MG63 (cell line): ENCODE results near the gene MRPL40. TPM values are rescaled to one million over a fixed set of nuclear protein-coding genes. Genes with fewer than 3 reads are reported as not detected.

Experiments
- DNase-seq: peaks from one replicate; pipeline ENCODE4 v3.0.0-alpha.2; 2020
- H3K27me3 ChIP-seq: fragments of 250-450 bp; sonication (Bioruptor Pico); 2 replicates; pipeline ENCODE4 v1.5.1; 2020; ENCODE audit warnings: mild to moderate bottlenecking, moderate library complexity
- H3K36me3 ChIP-seq: fragments of 250-450 bp; sonication (Bioruptor Pico); 2 replicates; pipeline ENCODE4 v1.5.1; 2020; ENCODE audit warnings: mild to moderate bottlenecking, moderate library complexity
- H3K4me3 ChIP-seq: fragments of 250-450 bp; sonication (Bioruptor Pico); 2 replicates; pipeline ENCODE4 v1.5.1; 2020; ENCODE audit warnings: mild to moderate bottlenecking, moderate library complexity
- H3K9me3 ChIP-seq: fragments of 250-450 bp; sonication (Bioruptor Pico); 2 replicates; pipeline ENCODE4 v1.5.1; 2020; ENCODE audit warnings: mild to moderate bottlenecking, moderate library complexity
- total RNA-seq: library from RNA; depleted of rRNA; stranded (reverse); fragments of >200 nt; shearing (Covaris generic); gene quantifications from 2 replicates; pipeline ENCODE4 v1.2.3, GENCODE V29; 2014; ENCODE audit warnings: low replicate concordance

MRPL40 gene
- total RNA-seq, 1 experiment from 2014 or later: 80.2 TPM

GRCh38 chr22:19448076-19448607 lies 15.8 kb downstream of the MRPL40 start:
- Histone ChIP-seq H3K9me3 (no peaks in the 10 kb centered on the region), H3K4me3 (peak overlapping the region; percentile 68), H3K27me3 (no peaks in the 10 kb centered on the region), H3K36me3 (peaks cover 31% of the 10 kb centered on the region)
- peak; percentile 60 for DNase-seq

- Histone ChIP-seq H3K9me3 (no peaks in the 10 kb centered on the region), H3K36me3 (peaks cover 35% of the 10 kb centered on the region), H3K4me3 (no peak overlapping the region), H3K27me3 (no peaks in the 10 kb centered on the region)
- no peak for DNase-seq
Observed at GRCh38 chr22:19448739-19449421, 16.5 kb downstream of the MRPL40 start.

DNA sequence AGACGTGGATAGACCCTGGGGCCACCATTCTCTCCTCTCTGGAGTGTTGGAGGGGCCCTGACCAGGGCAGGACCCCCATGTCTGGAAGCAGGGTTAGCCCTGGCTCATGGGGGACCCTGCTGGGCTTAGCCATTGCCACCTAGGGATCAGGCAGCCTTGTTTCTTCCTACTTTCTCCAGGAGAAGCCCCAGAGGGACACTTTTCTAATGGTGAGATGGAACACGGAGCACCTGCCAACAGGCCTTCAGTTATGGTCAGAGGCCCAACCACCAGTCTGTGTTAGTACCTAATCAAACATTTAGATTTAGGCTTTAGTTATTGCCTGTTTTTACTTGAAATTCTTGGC lies 17.1 kb downstream of the MRPL40 start:
- Histone ChIP-seq H3K36me3 (peaks cover 40% of the 10 kb centered on the region), H3K9me3 (no peaks in the 10 kb centered on the region), H3K27me3 (no peaks in the 10 kb centered on the region), H3K4me3 (no peak overlapping the region)
- no peak for DNase-seq

DNA sequence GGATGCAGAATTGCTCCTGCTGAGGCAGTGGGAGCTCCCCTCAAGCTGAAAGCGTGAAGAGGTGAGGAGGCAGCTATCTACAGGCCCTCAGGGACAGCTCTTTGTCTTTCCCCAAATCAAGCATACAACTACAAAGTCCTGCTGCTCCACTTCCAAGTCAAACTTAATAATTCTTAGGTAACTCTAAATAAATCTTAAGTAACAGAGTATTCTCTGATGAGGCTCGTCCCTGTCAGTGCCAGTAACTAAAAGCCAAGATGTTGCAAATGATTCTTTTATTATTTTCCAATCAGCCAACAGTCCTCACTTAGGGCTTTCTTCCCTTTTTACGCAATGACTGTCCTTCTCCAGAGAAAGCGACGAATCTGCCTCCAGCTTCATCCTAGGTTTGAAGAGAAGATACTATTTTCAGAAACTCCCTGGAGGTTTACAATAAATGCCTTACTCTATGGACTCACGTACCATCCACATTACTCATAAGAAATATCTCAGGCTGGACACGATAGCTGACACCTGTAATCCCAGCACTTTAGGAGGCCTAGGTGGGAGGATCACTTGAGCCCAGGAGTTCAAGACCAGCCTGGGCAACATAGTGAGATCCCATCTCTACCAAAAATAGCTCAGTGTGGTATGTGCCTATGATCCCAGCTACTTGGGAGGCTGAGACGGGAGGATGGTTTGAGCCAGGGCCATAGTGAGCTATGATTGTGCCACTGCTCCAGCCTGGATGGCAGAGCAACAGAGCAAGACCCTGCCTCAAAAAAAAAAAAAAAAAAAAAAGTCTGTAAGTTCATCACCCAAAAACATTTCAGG lies 18.2 kb downstream of the MRPL40 start:
- no peaks in the 10 kb centered on the region for H3K27me3 ChIP-seq
- H3K36me3 ChIP-seq: peaks cover 48% of the 10 kb centered on the region
- no peak for DNase-seq
- no peaks in the 10 kb centered on the region for H3K9me3 ChIP-seq
- H3K4me3 ChIP-seq: no peak overlapping the region

DNA sequence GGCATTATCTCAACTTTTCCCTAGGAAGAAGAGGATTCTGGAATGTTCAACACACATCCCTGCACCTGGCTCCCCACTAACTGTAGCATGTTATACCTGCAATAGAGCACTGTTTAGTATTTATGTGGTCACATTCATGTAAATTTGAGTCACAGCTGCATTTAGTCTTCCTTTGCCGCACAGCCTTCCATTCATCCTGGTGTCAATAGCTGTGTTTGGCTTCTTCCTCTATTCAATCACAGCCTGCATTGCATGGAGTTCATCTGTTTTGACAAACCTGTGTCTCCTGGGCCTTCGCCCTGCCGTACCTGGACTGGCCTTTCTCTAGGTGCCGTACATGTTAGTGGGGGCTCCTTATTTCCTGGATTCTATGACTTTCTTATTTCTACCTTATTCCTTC lies 19.2 kb downstream of the MRPL40 start:
- H3K4me3 ChIP-seq: no peak overlapping the region
- peaks cover 58% of the 10 kb centered on the region for H3K36me3 ChIP-seq
- no peak for DNase-seq
- no peaks in the 10 kb centered on the region for H3K27me3 ChIP-seq
- H3K9me3 ChIP-seq: no peaks in the 10 kb centered on the region

- no peak overlapping the region for H3K4me3 ChIP-seq
- H3K36me3 ChIP-seq: peaks cover 74% of the 10 kb centered on the region
- no peaks in the 10 kb centered on the region for H3K9me3 ChIP-seq
- DNase-seq: no peak
- H3K27me3 ChIP-seq: no peaks in the 10 kb centered on the region
Observed at GRCh38 chr22:19453718-19454117, 21.4 kb downstream of the MRPL40 start.

GRCh38 chr22:19454156-19454555 lies 21.8 kb downstream of the MRPL40 start:
- no peak for DNase-seq
- H3K9me3 ChIP-seq: no peaks in the 10 kb centered on the region
- no peak overlapping the region for H3K4me3 ChIP-seq
- H3K27me3 ChIP-seq: no peaks in the 10 kb centered on the region
- H3K36me3 ChIP-seq: peaks cover 77% of the 10 kb centered on the region

DNA sequence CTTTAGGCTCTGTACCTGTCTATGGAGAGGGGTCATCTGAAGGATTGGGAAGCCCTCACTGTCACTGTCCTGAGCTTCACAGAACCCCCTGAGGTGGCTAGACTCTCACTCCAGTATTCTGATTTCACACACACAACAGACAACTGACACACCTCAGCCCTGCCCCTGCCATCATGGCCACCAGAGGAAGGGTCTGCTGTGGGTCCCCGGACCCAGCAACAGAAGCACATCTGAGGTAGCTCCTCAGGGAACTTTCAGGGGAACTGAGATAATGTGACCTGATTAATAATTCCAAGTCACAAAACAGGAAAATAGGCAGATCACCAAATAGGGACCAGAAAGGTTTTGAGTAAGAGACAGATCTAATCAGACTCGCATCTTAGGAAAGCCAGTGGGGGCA lies 22.7 kb downstream of the MRPL40 start:
- H3K4me3 ChIP-seq: no peak overlapping the region
- no peak for DNase-seq
- no peaks in the 10 kb centered on the region for H3K9me3 ChIP-seq
- H3K27me3 ChIP-seq: no peaks in the 10 kb centered on the region
- peaks cover 76% of the 10 kb centered on the region for H3K36me3 ChIP-seq

GRCh38 chr22:19455585-19456370 lies 23.4 kb downstream of the MRPL40 start:
- H3K9me3 ChIP-seq: no peaks in the 10 kb centered on the region
- H3K36me3 ChIP-seq: peaks cover 72% of the 10 kb centered on the region
- H3K27me3 ChIP-seq: no peaks in the 10 kb centered on the region
- no peak overlapping the region for H3K4me3 ChIP-seq
- no peak for DNase-seq

GRCh38 chr22:19456541-19456940 lies 24.2 kb downstream of the MRPL40 start:
- H3K36me3 ChIP-seq: peaks cover 74% of the 10 kb centered on the region
- H3K9me3 ChIP-seq: no peaks in the 10 kb centered on the region
- no peak for DNase-seq
- H3K27me3 ChIP-seq: no peaks in the 10 kb centered on the region
- H3K4me3 ChIP-seq: no peak overlapping the region

GRCh38 chr22:19457828-19458428 lies 25.6 kb downstream of the MRPL40 start:
- no peaks in the 10 kb centered on the region for H3K27me3 ChIP-seq
- no peak overlapping the region for H3K4me3 ChIP-seq
- H3K9me3 ChIP-seq: no peaks in the 10 kb centered on the region
- no peak for DNase-seq
- H3K36me3 ChIP-seq: peaks cover 68% of the 10 kb centered on the region

DNA sequence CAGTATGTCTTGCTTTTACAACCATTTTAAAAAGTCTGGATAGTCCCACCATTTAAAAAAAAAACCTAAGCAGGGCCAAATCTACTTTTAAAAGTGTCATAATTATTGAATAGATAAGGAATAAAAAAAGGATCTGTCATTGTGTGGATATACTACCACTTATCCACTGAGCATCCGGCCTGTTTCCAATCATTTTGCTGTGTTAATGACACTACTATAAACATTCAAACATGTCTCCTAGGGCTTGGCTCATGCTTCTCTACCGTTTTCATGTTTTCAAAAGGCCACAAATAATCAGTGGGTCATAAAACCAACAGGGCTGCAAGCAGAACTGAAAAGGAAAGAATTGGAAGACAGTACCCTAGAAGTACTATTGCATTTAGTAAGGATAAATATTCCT lies 27.7 kb downstream of the MRPL40 start:
- Histone ChIP-seq H3K9me3 (no peaks in the 10 kb centered on the region), H3K36me3 (peaks cover 68% of the 10 kb centered on the region), H3K27me3 (no peaks in the 10 kb centered on the region), H3K4me3 (no peak overlapping the region)
- no peak for DNase-seq

GRCh38 chr22:19461506-19461905 lies 29.2 kb downstream of the MRPL40 start:
- Histone ChIP-seq H3K9me3 (no peaks in the 10 kb centered on the region), H3K36me3 (peaks cover 68% of the 10 kb centered on the region), H3K27me3 (no peaks in the 10 kb centered on the region), H3K4me3 (no peak overlapping the region)
- DNase-seq: no peak

DNA sequence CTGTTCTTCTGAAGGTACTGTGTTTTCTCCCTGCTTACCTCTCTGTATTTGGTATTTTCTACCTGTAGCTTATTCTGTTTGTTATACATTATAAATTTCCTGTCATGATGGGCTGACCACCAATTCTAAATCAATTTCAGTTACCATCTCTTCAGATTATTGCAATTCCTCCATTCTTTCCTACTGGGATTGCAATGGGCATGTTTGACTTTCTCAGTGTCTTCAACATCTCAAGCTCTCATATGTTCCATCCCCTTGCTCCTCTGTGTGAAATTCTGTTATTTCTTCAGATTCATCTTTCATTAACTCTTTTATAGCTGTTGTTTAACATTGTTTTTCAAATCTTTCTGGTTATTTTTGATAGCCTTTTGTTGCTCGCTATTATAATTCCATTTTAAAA lies 30.7 kb downstream of the MRPL40 start:
- H3K9me3 ChIP-seq: no peaks in the 10 kb centered on the region
- H3K36me3 ChIP-seq: peaks cover 71% of the 10 kb centered on the region
- no peak overlapping the region for H3K4me3 ChIP-seq
- no peak for DNase-seq
- H3K27me3 ChIP-seq: no peaks in the 10 kb centered on the region

- Histone ChIP-seq H3K4me3 (no peak overlapping the region), H3K9me3 (no peaks in the 10 kb centered on the region), H3K27me3 (no peaks in the 10 kb centered on the region), H3K36me3 (peaks cover 67% of the 10 kb centered on the region)
- DNase-seq: no peak
Observed at GRCh38 chr22:19463491-19464469, 31.4 kb downstream of the MRPL40 start.

DNA sequence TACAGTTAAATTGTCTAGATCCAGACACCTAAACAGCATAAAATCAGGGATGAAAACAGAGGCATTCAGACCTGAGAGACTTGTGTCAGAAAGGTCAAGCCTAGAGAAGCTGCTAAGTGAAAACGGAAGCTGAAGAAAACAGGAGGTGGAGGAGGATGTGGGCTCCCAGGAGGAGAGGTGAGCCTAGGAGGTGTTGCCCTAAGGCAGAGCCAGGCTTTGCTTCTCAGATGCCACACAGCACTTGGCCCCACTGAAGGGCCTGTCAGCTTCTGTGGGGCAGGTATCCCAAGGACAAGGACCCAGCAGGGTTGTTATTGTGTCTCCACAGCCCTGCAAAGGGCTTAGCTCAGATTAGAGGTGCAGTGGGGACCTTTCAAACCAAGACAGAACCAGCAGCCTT lies 32.2 kb downstream of the MRPL40 start:
- Histone ChIP-seq H3K9me3 (no peaks in the 10 kb centered on the region), H3K27me3 (no peaks in the 10 kb centered on the region), H3K4me3 (no peak overlapping the region), H3K36me3 (peaks cover 69% of the 10 kb centered on the region)
- no peak for DNase-seq
